Midbrain (tissue), 1 donor: ENCODE results near the gene SIX6.
"Not testable (repeated sequence)": the region's sequence is repeated elsewhere in the genome, so short reads cannot be mapped to it uniquely, and the experiment has no call there.

ENCODE experiments used
- DNase-seq: peaks from one replicate; lab custom pipeline; 2025; lab: John Stamatoyannopoulos, UW

The SIX6 gene

GRCh38 chr14:60508707-60509437 lies at the start of gene SIX6:
TSS of gene SIX6 (plus strand) at chr14:60509146. CDS start at chr14:60509399, 253 bp downstream.
- no peak for DNase-seq

- not testable (repeated sequence) for DNase-seq
Observed at GRCh38 chr14:60480248-60480647, 28.7 kb upstream of the SIX6 start.

DNA sequence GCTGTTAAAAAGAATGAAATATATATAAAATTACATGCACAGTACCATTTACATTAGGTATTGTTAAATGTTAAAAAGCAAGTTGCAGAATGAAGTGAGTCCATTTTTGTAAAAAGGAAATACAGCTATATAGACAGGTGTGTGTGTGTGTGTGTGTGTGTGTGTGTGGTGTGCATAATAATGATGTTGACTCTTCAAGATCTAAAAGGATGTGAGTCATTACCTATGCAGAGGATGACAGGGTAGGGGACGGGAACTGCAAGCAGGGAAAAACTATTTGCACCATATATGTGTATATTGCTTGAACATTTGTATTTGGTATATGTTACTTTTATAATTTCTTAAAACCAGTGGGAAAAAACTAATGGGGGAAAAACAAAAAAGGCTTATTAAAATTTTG lies 26.2 kb upstream of the SIX6 start:
- no peak for DNase-seq

GRCh38 chr14:60485057-60485597 lies 23.8 kb upstream of the SIX6 start:
- no peak for DNase-seq

GRCh38 chr14:60485598-60486251 lies 23.2 kb upstream of the SIX6 start, which contains the start of gene C14orf39:
TSS of gene C14orf39 (minus strand) at chr14:60486063. CDS start at chr14:60485078, 985 bp downstream.
- no peak for DNase-seq

- no peak for DNase-seq
Observed at GRCh38 chr14:60487211-60487610, 21.7 kb upstream of the SIX6 start.

- DNase-seq = no peak
Observed at GRCh38 chr14:60488175-60488574, 20.8 kb upstream of the SIX6 start.

- no peak for DNase-seq
Observed at GRCh38 chr14:60490270-60490669, 18.7 kb upstream of the SIX6 start.

GRCh38 chr14:60495946-60496345 lies 13.0 kb upstream of the SIX6 start:
- no peak for DNase-seq

DNA sequence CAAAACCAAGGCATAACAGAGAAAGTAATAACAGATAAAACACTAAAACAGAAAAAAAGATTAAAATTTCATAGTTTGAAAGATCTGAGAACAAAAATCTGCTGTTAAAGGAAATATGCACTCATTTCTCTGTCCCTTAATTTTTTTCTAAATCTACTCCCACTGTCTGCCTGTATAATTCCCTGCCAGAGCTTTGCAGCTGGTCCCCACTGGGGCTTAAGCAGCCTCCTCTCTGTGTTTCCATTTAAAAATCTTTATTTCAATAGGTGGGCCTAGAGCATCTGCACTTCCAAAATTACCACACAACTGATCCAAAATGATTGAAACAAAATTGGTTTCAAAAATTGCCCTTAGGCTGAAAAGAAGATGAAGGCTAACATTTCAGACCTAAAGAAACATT lies 6.4 kb upstream of the SIX6 start:
- no peak for DNase-seq

DNA sequence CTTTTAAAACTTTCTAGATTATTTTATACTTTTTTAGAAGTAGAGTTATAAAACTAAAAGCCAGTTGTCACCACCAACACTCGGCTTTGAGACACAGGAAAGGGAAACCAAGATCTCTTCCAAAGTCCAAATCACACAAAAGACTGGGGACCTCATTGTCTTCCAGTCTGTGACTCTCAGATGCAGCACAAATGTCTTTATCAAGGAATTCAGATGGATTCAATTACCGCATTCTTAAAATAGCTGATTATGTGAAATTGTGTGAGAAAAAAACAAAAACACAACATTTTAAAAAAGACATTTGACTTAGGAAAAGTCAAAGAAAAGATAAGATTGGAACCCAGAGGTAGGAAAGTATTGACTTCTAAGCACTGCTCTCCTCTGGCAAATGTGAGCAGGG lies 3.5 kb upstream of the SIX6 start:
- DNase-seq = no peak

- no peak for DNase-seq
Observed at GRCh38 chr14:60506010-60506409, 2.9 kb upstream of the SIX6 start.

DNA sequence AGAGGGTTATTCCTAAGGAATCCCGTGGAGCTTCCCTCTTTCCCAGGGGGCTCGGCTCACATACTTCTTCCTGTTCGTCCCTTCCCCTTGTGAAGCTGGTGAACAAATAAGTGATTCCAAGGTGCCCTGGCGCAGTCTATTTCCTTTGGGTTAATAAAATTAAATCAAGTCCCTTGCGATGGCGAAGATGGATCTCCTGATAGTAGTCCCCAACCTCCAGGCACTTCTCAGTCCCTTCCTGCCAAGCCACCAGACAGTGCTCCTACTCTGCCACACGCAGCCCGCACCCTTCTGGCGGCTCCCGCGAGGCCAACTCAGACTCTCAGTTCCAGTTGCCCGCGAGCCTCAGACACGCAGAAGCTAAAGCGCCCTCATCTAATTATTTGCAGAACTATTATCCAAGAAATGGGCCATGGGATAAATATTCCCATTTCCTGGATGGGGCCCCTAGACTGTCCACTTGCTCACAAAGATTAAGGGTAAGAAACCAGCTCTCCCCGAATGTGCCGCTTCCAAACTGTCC lies 2.4 kb upstream of the SIX6 start:
- no peak for DNase-seq

GRCh38 chr14:60506985-60507829 lies 1.7 kb upstream of the SIX6 start:
- DNase-seq = no peak

GRCh38 chr14:60508363-60508706 lies 611 bp upstream of the SIX6 start:
- no peak for DNase-seq

DNA sequence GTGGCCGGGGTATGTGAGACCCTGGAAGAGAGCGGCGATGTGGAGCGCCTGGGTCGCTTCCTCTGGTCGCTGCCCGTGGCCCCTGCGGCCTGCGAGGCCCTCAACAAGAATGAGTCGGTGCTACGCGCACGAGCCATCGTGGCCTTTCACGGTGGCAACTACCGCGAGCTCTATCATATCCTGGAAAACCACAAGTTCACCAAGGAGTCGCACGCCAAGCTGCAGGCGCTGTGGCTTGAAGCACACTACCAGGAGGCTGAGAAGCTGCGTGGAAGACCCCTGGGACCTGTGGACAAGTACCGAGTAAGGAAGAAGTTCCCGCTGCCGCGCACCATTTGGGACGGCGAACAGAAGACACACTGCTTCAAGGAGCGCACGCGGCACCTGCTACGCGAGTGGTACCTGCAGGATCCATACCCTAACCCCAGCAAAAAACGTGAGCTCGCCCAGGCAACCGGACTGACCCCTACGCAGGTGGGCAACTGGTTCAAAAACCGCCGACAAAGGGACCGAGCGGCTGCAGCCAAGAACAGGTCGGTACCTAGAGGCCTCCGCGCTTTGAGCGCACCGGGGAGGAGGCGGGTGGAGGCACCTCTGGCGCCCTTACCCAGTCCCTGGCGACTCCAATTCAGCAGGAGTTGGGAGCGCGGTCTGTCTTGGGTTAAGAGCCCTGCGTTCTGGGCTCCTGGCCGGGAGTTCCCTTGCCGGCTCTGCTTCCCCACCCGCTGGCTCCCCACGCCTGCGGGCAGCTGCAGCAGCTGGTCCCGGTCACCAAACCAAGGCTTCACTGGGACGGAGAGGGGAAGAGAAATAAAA lies 700 bp downstream of the SIX6 start:
- no peak for DNase-seq

GRCh38 chr14:60510254-60510950 lies 1.5 kb downstream of the SIX6 start:
- DNase-seq = no peak

GRCh38 chr14:60510951-60511599 lies 2.1 kb downstream of the SIX6 start:
- DNase-seq = no peak

DNA sequence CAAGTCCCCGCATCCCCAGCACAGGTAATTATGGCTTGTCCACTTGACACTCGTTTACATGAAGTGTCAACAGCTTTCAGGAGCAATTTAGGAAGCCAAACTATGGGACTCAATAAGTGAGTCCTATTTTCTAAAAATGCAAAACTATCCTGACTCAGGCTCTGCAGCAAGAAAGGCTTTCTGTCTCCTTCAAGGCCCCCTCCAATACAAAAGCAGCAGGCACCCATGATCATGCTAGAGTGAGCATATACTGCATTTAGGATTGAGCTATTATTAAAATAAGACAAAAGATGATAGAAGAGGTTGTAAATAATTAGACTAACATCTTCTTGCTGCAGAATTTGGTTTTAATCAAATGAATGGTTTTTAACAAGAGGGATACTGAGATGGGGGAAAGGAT lies 3.2 kb downstream of the SIX6 start:
- no peak for DNase-seq

- DNase-seq = no peak
Observed at GRCh38 chr14:60512973-60513571, 4.1 kb downstream of the SIX6 start.
